HG03442 (cell line): ENCODE results near the gene FLYWCH1.

Experiments
- ATAC-seq: cut with Tn5 transposase; IDR thresholded peaks from one replicate; pipeline ENCODE4 v1.9.1; 2021; ENCODE audit warnings: mild to moderate bottlenecking, moderate library complexity; ENCODE audit not compliant: unreplicated experiment

The FLYWCH1 gene

GRCh38 chr16:2966808-2967191 lies 55.1 kb downstream of the FLYWCH1 start:
- no peak for ATAC-seq

GRCh38 chr16:2967211-2967631 lies 55.5 kb downstream of the FLYWCH1 start:
- no peak for ATAC-seq

GRCh38 chr16:2967721-2968161 lies 56.0 kb downstream of the FLYWCH1 start:
- ATAC-seq: no peak

GRCh38 chr16:2968368-2968737 lies 56.6 kb downstream of the FLYWCH1 start:
- ATAC-seq: no peak

GRCh38 chr16:2968738-2969544 lies 57.2 kb downstream of the FLYWCH1 start, which contains the start of gene PAQR4:
TSS of gene PAQR4 (plus strand) at chr16:2969348. CDS start at chr16:2969675, 327 bp downstream.
- ATAC-seq: peak; percentile 63

GRCh38 chr16:2969545-2970521 lies 58.1 kb downstream of the FLYWCH1 start:
- peak; percentile 27 for ATAC-seq

- no peak for ATAC-seq
These were observed 58.8 kb downstream of the FLYWCH1 start for GRCh38 chr16:2970563-2970962.

- no peak for ATAC-seq
These were observed 59.6 kb downstream of the FLYWCH1 start for GRCh38 chr16:2971134-2971984.

- ATAC-seq: no peak
These were observed 60.5 kb downstream of the FLYWCH1 start for GRCh38 chr16:2971985-2972784.

GRCh38 chr16:2973093-2973492 lies 61.4 kb downstream of the FLYWCH1 start:
- ATAC-seq: no peak

- no peak for ATAC-seq
These were observed 62.0 kb downstream of the FLYWCH1 start for GRCh38 chr16:2973605-2974318.

- no peak for ATAC-seq
These were observed 62.8 kb downstream of the FLYWCH1 start for GRCh38 chr16:2974319-2975056.

- ATAC-seq: no peak
These were observed 63.5 kb downstream of the FLYWCH1 start for GRCh38 chr16:2975161-2975795.

GRCh38 chr16:2976201-2976600 lies 64.5 kb downstream of the FLYWCH1 start:
- ATAC-seq: no peak

GRCh38 chr16:2976673-2977072 lies 64.9 kb downstream of the FLYWCH1 start:
- ATAC-seq: no peak

- no peak for ATAC-seq
These were observed 65.7 kb downstream of the FLYWCH1 start for GRCh38 chr16:2977440-2977839.

GRCh38 chr16:2979669-2980226 lies 68.0 kb downstream of the FLYWCH1 start:
- ATAC-seq: peak; percentile 1
